CD1c-positive myeloid dendritic cell (primary cell): ENCODE data around the gene CBX6.
"Not testable (repeated sequence)": the region's sequence is repeated elsewhere in the genome, so short reads cannot be mapped to it uniquely, and the experiment has no call there.

Experiments used
- DNase-seq: peaks from one replicate; pipeline ENCODE4 v3.0.0-alpha.2; 2016; ENCODE audit errors: extremely low spot score

The CBX6 gene

DNA sequence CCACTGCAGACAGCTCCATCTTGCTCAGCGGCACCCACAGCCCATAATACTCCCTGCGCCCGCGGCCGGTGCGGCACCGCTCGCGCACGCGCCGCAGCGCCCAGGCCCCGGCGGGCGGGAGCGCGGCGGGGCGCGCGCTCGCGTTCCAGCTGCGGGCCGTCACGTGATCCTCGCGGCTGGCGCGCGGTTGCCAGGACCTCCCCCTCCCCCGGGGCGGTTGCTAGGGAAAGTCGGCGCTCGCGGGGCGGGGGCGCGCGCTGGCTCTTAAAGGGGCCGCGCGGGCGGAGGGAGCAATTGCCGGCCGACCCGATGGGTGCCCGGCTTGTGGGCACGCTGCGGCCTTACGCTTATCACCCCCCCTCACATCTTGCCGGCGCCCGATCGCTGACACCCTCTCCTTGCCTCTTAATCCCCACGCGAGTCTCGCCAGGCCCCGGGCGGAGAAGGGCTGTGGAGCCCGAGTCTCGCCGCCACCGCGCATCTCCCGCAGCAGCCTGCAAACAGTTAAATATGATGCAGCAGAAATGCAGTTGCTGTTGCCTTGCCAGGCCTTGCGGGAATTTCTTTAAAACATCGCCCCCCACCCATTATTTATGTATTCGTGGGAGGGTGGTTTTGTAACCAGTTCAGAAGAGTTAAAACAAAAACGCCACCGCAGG is at the start of gene CBX6:
Gene CBX6, minus strand, starts transcription at position 45 of the 659 bp plus-strand sequence. Its CDS starts 26 bp downstream, at position 19.
- peak; percentile 97 for DNase-seq

DNA sequence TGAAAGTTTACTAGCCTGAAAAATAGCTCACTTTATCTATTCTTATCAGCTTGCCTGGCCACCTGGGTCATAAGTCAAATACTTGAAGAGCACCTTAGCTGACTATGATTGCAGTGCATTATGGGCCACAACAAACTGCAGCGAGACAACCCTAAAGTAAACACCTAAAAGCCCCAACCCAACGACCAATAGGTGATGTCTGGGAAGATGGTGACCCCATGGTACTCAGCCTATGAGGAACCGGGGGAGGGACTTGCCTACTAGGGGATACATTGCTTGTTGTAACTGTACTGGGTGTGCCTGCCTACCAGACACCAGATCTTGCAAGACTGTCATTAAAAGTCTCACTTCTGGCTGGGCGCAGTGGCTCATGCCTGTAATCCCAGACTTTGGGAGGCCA is 49.8 kb upstream of the CBX6 start:
- no peak for DNase-seq

DNA sequence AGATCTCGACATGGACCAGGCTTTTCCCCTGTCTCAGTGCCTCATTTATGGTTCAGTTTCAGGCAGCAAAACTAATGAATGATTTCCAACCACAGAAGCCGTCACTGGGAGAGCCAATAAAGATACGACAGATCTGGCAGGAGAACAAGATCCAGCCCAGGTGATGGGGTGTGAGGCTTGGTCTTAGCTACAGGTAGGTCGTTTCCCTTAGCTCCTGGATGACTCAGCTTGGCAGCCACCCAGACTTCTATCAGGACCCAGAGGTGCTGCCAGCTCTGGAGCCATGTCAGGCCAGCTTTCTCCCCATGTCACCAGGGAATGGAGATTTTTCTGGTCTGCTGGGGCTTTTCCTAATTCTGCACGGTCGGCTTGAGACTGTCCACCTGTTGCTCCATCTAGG is 49.1 kb upstream of the CBX6 start:
- DNase-seq = no peak

DNA sequence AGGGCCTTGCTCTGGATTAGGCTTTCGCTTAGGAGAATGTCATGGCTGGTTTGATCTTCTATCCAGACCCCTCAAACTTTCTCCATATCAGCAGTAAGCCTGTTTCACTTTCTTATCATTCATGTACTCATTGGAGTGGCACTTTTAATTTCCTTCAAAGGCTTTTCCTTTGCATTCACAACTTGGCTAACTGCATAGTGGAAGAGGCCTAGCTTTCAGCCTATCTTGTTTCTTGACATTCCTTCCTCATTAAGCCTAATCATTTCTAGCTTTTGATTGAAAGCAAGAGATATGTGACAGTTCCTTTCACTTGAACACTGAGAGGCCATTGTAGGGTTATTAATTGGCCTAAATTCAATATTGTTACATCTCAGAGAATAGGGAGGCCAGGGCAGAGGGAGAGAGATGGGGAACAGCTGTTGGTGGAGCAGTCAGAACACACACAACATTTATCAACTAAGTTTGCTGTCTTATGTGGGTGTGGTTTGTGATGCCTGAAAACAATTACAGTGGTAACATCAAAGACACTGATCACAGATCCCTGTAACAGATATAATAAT is 47.7 kb upstream of the CBX6 start:
- no peak for DNase-seq

DNA sequence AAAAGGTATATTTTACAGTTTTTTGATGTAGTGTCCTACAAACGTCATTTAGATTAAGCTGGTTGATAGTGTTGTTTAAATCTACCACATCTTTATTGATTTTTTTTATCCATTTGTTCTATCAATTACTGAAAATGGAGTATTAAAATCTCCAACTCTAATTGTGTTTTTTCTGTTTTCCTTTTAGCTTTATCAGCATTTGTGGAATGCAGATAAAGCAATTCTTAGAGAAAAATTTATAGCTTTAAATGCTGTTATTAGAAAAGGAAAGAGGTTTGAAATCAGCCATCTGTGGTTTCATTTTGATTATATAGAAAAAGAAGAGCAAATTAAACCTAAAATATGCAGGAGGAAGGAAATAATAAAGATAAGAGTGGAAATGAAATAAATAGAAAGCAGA is 39.4 kb upstream of the CBX6 start:
- DNase-seq = no peak

DNA sequence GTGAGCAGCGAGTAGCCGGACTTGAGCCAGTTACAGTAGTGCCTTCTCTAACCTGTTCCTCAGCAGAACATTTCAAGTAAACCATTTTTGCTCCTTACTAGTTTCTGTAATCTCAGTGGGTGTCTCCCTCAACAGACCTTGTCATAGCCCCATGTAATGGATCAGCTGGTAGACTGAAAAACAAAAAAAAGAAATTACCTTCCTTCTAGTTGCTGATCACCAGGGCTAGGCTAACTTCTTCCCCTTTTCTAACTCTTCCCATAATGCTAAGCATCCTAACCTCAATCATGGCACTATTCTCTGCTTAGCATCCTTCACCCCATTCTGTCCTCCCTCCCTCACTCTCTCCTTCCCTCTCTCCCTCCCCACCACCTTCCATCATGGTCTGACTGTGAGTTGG is 35.8 kb upstream of the CBX6 start:
- DNase-seq = no peak

DNA sequence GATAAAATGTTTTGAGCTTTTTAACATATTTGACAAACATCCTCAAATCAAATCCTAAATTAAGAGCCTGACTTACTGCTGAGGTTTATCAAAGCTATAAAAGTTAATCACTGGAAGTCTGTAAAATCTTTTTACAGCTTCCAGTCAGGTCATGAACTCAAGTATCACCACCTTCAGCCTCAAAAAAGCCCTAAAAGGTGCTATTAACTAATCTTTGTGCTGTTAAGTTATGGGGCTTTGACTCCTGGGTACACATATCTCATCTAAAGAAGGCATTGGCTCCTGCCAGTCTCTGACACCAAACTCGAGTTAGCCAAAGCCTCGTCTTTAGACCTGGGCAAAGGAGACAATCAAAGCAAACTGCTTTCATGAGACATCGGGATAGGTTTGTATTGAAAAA is 34.0 kb upstream of the CBX6 start:
- DNase-seq = no peak

DNA sequence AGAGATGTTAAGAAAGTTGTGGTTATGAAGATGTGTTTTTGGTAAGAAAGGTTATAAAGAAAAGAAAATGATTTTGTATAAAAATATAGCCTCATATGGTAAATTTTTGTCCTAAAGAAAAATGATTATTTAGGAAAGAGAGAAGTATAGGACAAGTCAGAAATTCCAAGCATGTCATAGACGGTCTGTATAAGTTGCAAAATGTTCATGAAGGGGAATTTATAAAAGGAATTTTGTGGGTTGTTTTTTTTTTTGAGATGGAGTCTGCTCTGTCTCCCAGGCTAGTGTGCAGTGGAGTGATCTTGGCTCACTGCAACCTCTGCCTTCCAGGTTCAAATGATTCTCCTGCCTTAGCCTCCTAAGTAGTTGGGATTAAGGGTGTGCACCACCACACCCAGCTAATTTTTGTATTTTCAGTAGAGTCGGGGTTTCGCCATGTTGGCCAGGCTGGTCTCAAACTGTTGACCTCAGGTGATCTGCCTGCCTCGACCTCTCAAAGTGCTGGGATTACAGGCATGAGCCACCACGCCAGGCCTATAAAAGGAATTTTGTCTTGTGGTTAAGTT is 32.1 kb upstream of the CBX6 start:
- not testable (repeated sequence) for DNase-seq

DNA sequence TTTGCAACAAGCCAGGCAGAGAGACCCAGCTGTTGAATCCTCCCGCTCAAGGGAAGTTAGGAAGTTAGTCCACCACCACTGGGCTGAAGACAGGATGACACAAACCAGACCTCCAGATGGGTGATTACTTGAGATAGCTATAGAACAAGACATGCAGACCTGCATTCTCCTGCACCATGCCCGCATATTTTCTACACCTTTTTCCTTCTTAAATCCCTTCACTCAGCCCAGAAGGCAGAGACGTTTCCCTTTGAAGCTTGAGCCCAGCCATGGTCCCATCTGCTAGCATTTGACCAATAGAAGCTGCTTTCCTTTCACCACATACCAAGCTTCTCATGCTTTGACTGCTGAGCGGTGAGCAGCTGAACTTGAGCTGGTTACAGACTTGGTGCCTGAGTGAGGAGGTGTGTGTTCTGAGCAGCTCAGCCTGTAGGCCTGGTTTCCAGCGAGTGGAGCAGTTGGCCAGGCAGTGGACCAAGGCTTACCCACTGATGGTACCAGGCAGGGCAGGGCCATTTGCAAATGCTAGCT is 29.2 kb upstream of the CBX6 start:
- no peak for DNase-seq

DNA sequence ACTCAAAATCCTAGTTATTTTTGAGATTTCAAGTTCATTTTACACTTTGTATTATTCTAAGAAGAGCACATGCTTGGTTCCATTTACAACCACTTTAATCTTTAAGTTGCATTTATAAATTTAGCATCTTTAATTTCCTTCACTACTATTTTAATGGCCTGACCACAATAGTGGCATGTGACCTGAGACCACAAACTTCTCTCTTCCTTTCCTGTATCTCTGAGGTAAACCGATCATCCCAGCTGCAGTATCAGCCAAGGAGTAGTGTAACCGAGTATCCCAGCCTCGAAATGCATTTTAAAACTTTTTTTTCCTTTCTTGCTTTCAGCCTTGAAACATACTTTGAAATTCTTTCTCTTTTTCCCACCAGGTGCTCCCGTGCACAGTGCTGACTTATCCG is 28.7 kb upstream of the CBX6 start:
- DNase-seq = no peak

DNA sequence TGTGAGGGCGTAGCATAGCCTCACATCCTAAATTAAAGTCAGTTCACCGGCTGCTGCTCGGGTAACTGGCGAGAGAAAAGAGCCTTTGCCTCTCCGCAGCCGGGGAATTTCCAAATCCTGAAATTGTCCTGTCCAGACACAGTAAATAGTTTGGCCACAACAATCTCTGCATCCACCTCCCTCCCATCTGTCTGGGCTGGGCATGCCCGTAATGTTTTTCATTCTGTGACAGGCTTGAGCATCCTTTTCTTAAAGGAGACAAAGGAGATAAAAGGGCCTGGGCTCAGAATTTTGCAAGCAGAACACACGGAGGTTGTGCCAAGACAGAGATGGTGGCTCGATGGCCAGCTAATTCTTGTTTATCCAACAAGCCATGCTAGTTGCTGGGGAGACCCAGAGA is 19.2 kb upstream of the CBX6 start:
- DNase-seq = no peak

DNA sequence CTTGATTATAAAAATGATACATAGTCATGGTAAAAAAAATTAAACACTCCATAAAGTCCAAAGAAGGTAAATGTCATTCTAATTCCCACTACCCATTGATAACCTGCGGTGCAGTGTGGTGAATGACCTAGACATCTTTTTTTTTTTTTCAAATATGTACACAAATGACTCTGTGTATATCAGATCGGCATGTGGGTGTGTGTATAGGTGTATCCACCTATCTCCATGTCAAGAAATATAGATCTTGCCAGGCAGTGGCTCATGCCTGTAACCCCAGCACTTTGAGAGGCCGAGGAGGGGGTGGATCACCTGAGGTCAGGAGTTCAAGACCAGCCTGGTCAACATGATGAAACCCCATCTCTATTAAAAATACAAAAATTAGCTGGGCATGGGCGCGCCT is 18.4 kb upstream of the CBX6 start:
- DNase-seq = no peak

DNA sequence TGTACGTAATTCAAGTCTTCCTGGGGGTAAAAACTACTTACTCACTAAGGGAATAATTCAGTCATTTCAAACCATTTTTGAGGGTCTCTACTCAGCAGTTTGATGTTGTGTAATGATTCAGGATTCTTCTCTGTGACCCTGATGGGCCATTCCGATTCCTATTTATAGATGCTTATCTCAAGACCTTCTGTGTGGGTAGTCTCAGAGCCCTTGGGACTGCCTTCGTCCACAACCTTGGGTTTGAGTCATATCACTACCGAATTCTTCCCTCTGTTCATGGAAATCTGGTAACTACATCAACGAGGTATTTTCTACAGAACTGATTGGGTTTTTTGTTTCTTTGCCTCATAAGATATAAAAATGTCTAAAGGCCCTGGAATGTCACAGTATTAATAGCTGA is 14.3 kb upstream of the CBX6 start:
- no peak for DNase-seq

DNA sequence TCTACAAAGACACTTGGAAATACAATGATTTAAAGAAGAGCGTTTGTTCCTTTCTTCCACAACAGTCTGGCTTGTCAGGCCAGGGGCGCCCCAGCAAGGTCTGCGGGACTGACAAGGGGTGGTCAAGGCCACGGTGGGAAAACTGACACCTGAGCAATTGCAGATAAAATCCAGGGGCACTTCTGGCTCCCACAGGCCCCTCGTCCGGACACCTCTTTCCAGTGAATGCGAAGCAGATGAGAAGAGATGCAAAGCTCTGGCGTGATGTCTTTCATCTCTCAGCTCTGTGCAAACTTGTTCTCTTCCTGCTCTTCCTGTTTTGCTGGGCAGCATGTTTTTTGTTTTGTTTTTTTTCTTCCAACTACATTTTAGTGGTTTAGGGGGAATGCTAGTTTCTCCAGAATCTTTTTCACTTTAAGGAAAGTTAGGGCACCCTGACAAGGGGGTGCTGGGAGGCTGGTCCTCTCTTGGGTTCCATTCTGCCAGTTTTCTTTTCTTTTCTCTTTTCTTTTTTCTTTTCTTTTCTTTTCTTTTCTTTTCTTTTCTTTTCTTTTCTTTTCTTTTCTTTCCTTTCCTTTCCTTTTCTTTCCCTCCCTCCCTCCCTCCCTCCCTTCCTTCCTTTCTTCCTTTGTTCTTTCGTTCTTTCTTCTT is 11.1 kb upstream of the CBX6 start:
- DNase-seq = no peak

DNA sequence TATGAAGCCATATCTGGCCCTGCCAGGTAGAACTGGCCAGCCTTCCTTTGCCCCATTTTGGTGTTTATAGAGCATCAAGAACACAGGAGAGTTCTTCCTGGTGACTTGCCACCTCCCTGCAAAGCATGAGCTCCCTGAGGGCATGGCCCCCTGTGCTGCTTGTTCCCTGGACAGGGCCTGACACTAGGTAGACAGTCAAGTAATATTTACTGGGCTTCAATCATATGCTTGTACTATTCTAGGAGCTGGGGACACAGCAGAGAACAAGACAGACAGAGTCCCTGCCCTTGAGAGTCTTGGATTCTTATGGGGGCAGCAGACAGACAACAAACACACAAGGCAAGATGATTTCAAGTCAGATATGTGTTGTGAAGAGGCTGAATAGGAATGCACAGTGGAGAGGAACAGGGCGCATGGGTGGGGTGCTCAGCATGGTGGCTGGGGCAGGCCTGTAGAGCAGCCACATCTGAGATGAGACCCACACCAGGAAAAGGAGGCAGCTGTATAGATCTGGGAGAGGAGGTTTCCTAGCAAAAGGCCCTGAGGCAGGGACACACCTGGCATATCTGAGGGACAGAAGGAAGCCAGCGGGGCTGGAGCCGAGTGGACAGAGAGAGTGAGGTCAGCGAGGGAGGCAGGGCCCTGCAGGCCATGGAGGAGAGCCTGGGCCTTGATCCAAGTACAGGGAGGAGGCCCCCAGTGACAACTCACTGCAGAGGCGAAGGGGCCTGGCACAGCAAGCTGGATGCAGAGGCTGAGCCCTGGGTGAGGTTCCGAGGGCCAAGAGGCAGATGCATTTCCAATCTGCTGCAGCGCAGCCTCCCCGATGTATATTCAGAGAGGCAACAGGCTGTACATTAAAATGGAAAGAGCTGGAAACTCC is 10.2 kb upstream of the CBX6 start:
- DNase-seq = no peak

DNA sequence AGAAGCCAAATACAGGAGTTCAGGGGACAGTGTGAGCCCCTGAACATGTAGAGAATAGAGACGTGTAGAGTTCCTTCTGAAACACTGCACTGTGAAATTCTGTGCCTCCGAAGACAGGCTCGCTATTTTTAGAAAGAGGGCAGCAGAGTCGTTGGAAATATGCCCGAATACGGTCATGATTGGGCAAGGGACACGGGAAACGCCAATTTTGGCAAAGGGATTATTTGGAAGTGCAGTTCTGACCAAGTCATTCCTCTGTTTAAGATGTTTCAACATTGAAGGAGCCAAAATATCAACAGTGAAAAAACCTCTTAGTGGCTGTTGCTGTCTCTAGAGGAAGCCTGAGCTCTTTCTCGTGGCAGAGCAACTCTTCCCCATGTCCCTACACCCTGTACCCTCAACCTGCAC is 9.5 kb upstream of the CBX6 start:
- DNase-seq = peak; percentile 21

DNA sequence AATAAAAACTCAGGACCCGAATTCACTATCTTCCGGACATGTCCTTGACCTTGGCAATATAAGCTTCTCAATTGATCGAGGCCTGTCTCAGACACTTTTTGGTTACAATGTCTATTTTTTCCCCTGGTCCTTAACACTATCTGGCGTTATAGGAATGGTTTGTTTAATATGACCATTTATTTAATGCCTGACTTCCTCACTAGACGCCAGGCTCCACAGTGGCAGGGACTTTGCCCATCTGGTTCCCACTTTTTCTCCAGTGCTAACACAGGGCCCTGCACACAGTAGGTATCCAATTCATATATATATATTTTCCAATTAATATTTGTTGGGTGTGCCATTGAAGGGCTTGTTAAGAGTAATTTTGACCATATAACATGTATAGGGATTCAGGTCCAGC is 7.9 kb upstream of the CBX6 start:
- DNase-seq = no peak

DNA sequence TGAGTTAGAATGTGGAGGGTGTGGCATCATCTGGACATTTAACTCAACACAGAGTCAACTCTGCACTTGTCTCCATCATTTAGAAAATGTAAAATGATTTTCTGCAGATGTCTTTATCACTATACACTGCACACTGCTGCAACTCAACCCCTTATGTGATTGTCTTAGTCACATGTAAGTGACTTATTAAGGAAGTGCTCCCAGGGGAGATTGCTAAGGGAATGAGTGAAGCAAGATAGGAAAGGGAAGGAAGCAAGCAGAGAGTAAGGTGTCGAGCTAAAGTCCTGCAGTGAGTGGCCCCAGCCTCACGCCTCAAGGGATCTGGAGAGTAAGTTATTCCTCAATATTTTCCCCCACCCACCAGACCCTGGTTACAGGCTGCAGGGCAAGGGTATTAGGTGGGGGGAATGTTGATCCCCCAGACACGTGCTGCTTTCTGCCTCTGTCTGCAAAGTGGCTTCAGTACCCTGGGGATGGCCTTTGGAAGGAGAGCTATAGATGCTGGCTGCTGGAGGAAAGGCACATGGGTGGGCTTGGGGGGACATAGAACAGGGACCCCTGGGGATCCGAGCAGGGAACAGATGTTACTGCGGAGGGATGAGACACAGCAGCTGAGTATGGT is 7.2 kb upstream of the CBX6 start:
- peak; percentile 31 for DNase-seq

DNA sequence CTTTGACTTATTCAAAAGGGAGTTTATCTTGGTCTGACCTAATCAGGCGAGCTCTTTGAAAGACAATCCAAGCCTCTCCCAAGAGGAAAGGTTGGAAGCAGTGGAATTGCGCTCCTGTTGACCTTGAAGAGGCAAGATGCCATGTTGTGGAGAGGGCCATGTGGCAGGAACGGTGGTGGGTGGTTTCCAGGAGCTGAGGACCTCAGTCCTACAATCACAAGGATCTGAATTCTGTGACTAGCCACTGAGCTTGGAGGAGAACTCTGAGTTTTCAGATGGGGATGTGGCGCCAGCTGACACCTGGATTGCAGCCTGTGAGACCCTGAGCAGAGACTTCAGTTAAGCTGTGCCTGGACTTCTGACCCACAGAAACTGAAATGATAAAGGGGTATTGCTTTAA is 6.0 kb upstream of the CBX6 start:
- DNase-seq = no peak

DNA sequence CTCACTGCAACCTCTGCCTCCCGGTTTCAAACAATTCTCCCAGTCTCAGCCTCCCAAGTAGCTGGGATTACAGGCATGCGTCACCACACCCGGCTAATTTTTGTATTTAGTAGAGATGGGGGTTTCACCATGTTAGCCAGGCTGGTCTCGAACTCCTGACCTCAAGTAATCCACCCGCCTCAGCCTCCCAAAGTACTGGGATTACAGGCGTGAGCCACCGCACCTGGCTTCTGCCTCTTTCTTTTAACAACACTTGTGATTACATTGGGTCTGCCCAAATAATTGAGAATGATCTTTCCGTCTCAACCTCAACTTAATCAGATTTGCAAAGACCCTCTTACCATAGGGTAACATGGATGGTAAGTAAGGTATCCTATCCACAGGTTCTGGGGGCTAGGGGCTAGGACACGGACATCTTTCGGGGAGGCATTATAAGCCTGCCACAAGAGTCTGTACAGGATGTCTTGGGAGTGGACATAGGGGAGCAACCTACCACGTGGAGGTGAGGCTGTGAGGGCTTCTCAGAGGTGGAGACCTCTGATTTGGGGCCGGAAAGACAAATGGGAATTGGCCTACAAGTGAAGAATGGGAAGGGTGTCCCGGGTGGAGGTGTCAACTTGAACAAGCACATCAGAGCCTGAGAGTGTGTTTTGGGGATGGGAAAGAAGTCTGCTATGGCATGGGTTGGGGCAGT is 2.7 kb upstream of the CBX6 start:
- DNase-seq = no peak
